Bronchial smooth muscle cell (primary cell): ENCODE data around the gene DHFR. TPM values are rescaled to one million over a fixed set of nuclear protein-coding genes. Genes with fewer than 3 reads are reported as not detected.

ENCODE experiments used
- total RNA-seq: library from RNA; depleted of rRNA; stranded (reverse); fragments of >200 nt; gene quantifications from 2 replicates; pipeline ENCODE4 v1.2.1, GENCODE V29; 2014

Gene DHFR
- 2.7 and 6.1 TPM in 2 replicates for total RNA-seq

DNA sequence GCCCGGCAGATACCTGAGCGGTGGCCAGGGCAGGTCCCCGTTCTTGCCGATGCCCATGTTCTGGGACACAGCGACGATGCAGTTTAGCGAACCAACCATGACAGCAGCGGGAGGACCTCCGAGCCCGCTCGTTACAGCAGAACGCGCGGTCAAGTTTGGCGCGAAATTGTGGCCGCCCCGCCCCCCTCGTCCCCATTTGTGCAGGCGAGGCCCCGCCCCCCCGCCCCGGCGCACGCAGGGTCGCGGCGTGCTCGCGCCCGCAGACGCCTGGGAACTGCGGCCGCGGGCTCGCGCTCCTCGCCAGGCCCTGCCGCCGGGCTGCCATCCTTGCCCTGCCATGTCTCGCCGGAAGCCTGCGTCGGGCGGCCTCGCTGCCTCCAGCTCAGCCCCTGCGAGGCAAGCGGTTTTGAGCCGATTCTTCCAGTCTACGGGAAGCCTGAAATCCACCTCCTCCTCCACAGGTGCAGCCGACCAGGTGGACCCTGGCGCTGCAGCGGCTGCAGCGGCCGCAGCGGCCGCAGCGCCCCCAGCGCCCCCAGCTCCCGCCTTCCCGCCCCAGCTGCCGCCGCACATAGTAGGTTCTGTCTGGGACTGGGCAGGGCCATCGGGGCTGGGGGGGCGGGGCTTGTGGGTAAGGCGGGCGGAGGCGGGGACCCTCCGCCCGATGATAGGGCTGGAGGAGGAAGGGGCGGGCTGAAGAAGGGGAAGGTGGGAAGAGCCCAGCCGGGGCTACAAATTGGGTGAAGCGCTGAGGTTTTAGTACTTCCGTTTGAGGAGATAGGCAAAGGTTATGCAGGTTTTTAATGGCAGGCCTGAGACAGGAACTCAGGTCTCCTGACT is at the start of gene DHFR, which contains the start of gene MSH3:
DHFR (minus strand) TSS at position 593 of the 840 bp plus-strand sequence; CDS start at position 99, 494 bp downstream.
MSH3 (plus strand) TSS at position 262 of the 840 bp plus-strand sequence; CDS start at position 338, 76 bp downstream.

Other genes starting within 250 kb of the DHFR start
- gene ZFYVE16, start 246.9 kb downstream of the DHFR start, total RNA-seq = 17.2 and 19.4 TPM in 2 replicates
- 3.9 and 6.9 TPM in 2 replicates for gene FAM151B, start 166.9 kb downstream of the DHFR start, total RNA-seq
- not detected in 2 replicates for gene ANKRD34B, start 84.7 kb downstream of the DHFR start, total RNA-seq
- 6.6 and 12.9 TPM in 2 replicates for gene MSH3, start 331 bp downstream of the DHFR start, total RNA-seq